Muscle of arm (tissue), 12 donors: ENCODE measurements around the gene NPY. TPM values are rescaled to one million over a fixed set of nuclear protein-coding genes. Genes with fewer than 3 reads are reported as not detected.

Source experiments
- DNase-seq: peaks from one replicate; pipeline ENCODE4 v3.0.0-alpha.2; 2013
- polyA plus RNA-seq, 12 donors: library from polyadenylated mRNA; unstranded; fragments of 120-200 nt; gene quantifications; one replicate each; pipeline ENCODE4 v1.2.1, GENCODE V29; 2013; ENCODE audit not compliant: insufficient read length in 12 of 12

Gene NPY
- polyA plus RNA-seq, 12 donors = 8.9 to 48.8 (median 19.6) TPM; not detected in 1

GRCh38 chr7:24304494-24305095, 20.6 kb downstream of the NPY start:
- no peak for DNase-seq

- no peak for DNase-seq
Measured at GRCh38 chr7:24307326-24307725, 23.3 kb downstream of the NPY start.

GRCh38 chr7:24312588-24312987, 28.6 kb downstream of the NPY start:
- DNase-seq = no peak

GRCh38 chr7:24313777-24314176, 29.8 kb downstream of the NPY start:
- no peak for DNase-seq

GRCh38 chr7:24316340-24316739, 32.4 kb downstream of the NPY start:
- DNase-seq = no peak

GRCh38 chr7:24318326-24318725, 34.3 kb downstream of the NPY start:
- DNase-seq = no peak

GRCh38 chr7:24319209-24319608, 35.2 kb downstream of the NPY start:
- DNase-seq = no peak

GRCh38 chr7:24323961-24324480, 40.0 kb downstream of the NPY start:
- DNase-seq = no peak

GRCh38 chr7:24325708-24326107, 41.7 kb downstream of the NPY start:
- no peak for DNase-seq

- no peak for DNase-seq
Measured at GRCh38 chr7:24328050-24328449, 44.1 kb downstream of the NPY start.

- DNase-seq = no peak
Measured at GRCh38 chr7:24328894-24329293, 44.9 kb downstream of the NPY start.

- no peak for DNase-seq
Measured at GRCh38 chr7:24334012-24334411, 50.0 kb downstream of the NPY start.

- no peak for DNase-seq
Measured at GRCh38 chr7:24334627-24335026, 50.6 kb downstream of the NPY start.

- no peak for DNase-seq
Measured at GRCh38 chr7:24336461-24336860, 52.5 kb downstream of the NPY start.

- DNase-seq = no peak
Measured at GRCh38 chr7:24337180-24337579, 53.2 kb downstream of the NPY start.

GRCh38 chr7:24339575-24339974, 55.6 kb downstream of the NPY start:
- no peak for DNase-seq

GRCh38 chr7:24340727-24341126, 56.7 kb downstream of the NPY start:
- DNase-seq = no peak
